Breast epithelium (tissue), 3 donors: Measurements from ENCODE around the gene MCTP2.

Experiments
- CTCF ChIP-seq, 3 donors: fragments of 450-650 bp; IDR thresholded peaks; one replicate each; pipeline ENCODE4 v1.5.1; 2016 to 2017; ENCODE audit warnings: antibody characterized with exemption in 3 of 3, mild to moderate bottlenecking in 3 of 3, moderate library complexity in 3 of 3
- POLR2A ChIP-seq: fragments of 450-650 bp; IDR thresholded peaks from one replicate; pipeline ENCODE4 v1.6.1; 2016; ENCODE audit warnings: antibody characterized with exemption, mild to moderate bottlenecking, moderate library complexity
- POLR2AphosphoS5 ChIP-seq, 3 donors: sonication (generic); formaldehyde crosslinking; IDR thresholded peaks; one replicate each; pipeline ENCODE4 v1.6.1; 2017; ENCODE audit warnings: antibody characterized with exemption in 3 of 3

GRCh38 chr15:94238539-94239118 is 7.3 kb downstream of the MCTP2 start:
- TF ChIP-seq POLR2AphosphoS5 (IDR thresholded peaks at IDR 0.05) (no peak), POLR2A (no peak), CTCF (IDR thresholded peaks at IDR 0.05) (no peak)
